HepG2 (cell line): ENCODE measurements around the gene SIRT7. TPM values are rescaled to one million over a fixed set of nuclear protein-coding genes. Genes with fewer than 3 reads are reported as not detected.

Source experiments
- ATAD3A ChIP-seq: sonication (generic); formaldehyde crosslinking; IDR thresholded peaks from 2 replicates; pipeline ENCODE4 v1.4.0; 2020; ENCODE audit warnings: missing genetic modification reagents
- ISX ChIP-seq: sonication (generic); formaldehyde crosslinking; conservative IDR thresholded peaks from 2 replicates; pipeline ENCODE4 v1.5.0; 2020; ENCODE audit warnings: missing genetic modification reagents
- KLF11 ChIP-seq: IDR thresholded peaks from 2 replicates; pipeline ENCODE4 v1.6.1; 2016; ENCODE audit warnings: missing compliant biosample characterization
- POLR2AphosphoS5 ChIP-seq: IDR thresholded peaks from 2 replicates; pipeline ENCODE4 v1.6.1; 2012; ENCODE audit warnings: low read depth, low read length
- PRDM15 ChIP-seq: sonication (generic); formaldehyde crosslinking; IDR thresholded peaks from 2 replicates; pipeline ENCODE4 v1.4.0; 2020; ENCODE audit warnings: missing genetic modification reagents
- TGIF2 ChIP-seq: IDR thresholded peaks from 2 replicates; pipeline ENCODE4 v1.6.1; 2016; ENCODE audit warnings: control low read depth, missing compliant biosample characterization
- ZBTB39 ChIP-seq: sonication (generic); formaldehyde crosslinking; IDR thresholded peaks from 2 replicates; pipeline ENCODE4 v1.5.0; 2020; ENCODE audit warnings: missing genetic modification reagents
- ZNF318 ChIP-seq: sonication (generic); formaldehyde crosslinking; IDR thresholded peaks from 2 replicates; pipeline ENCODE4 v1.4.0; 2020; ENCODE audit warnings: mild to moderate bottlenecking, missing genetic modification reagents
- ZNF326 ChIP-seq: sonication (generic); formaldehyde crosslinking; IDR thresholded peaks from 2 replicates; pipeline ENCODE4 v1.4.0; 2020; ENCODE audit warnings: missing genetic modification reagents, borderline replicate concordance
- ZNF503 ChIP-seq: sonication (generic); formaldehyde crosslinking; IDR thresholded peaks from 2 replicates; pipeline ENCODE4 v1.4.0; 2020; ENCODE audit warnings: missing genetic modification reagents
- ZNF761 ChIP-seq: sonication (generic); formaldehyde crosslinking; conservative IDR thresholded peaks from 2 replicates; pipeline ENCODE4 v1.4.0; 2020; ENCODE audit warnings: mild to moderate bottlenecking, missing genetic modification reagents
- ZNF891 ChIP-seq: sonication (generic); formaldehyde crosslinking; IDR thresholded peaks from 2 replicates; pipeline ENCODE4 v1.5.0; 2020; ENCODE audit warnings: mild to moderate bottlenecking, missing genetic modification reagents
- polyA plus RNA-seq, 8 experiments: library from polyadenylated mRNA; depleted of rRNA in 3 of 8; stranded (reverse) in 7 of 8; unstranded in 1 of 8; fragments of >200 nt; fragmentation: Illumina TruSeq in 4 of 8; extraction: Trizol in 4 of 8; gene quantifications; 2 replicates each; pipeline versions ENCODE4 v1.2.1 to v1.2.3, GENCODE V29; 2011 to 2016; ENCODE audit warnings: low read depth in 4 of 8, missing spikeins in 1 of 8, mixed read lengths in 1 of 8; ENCODE audit not compliant: insufficient read depth in 1 of 8
- total RNA-seq, 5 experiments: library from RNA; depleted of rRNA; stranded (reverse); fragments of >200 nt; fragmentation: Illumina TruSeq; extraction: Trizol; gene quantifications; 2 replicates each; pipeline ENCODE4 v1.2.3, GENCODE V29; 2016; ENCODE audit warnings: low read depth in 1 of 5

Gene SIRT7
- total and polyA plus RNA-seq, 2 of the 13 experiments (the other 11 are each of a cell fraction or from before 2014, with no cell fraction given) = 8.3 to 24.8 TPM

- TF ChIP-seq ZNF503 (CRISPR knock-in tag) = peak; percentile 84
- no peak for TF ChIP-seq POLR2AphosphoS5
- no peak; the same call in none of the 2 replicates for TF ChIP-seq ZNF326 (CRISPR knock-in tag)
- TF ChIP-seq ZBTB39 (CRISPR knock-in tag) = no peak
- no peak; the same call in 1 of the 2 replicates for TF ChIP-seq ATAD3A (CRISPR knock-in tag)
- peak; percentile 75 for TF ChIP-seq TGIF2 (CRISPR knock-in tag)
- TF ChIP-seq PRDM15 (CRISPR knock-in tag) = peak; percentile 44
- peak; percentile 78 for TF ChIP-seq ZNF761
- TF ChIP-seq ZNF891 (CRISPR knock-in tag) = no peak; the same call in 1 of the 2 replicates
- peak; percentile 88; the same call in 1 of the 2 replicates for TF ChIP-seq ISX (CRISPR knock-in tag)
- TF ChIP-seq ZNF318 (CRISPR knock-in tag) = peak; percentile 45; the same call in 1 of the 2 replicates
- TF ChIP-seq KLF11 = no peak
Measured at GRCh38 chr17:81927653-81928543, 9.9 kb upstream of the SIRT7 start, which contains the start of gene MAFG (continued).
